ENCODE measurements around the gene CDK17. TPM values are rescaled to one million over a fixed set of nuclear protein-coding genes. Genes with fewer than 3 reads are reported as not detected.
"Not testable (repeated sequence)": the region's sequence is repeated elsewhere in the genome, so short reads cannot be mapped to it uniquely, and the experiment has no call there.

The CDK17 gene
- total RNA-seq, 2 experiments from 2014 or later = 30.1 to 31.7 TPM

GRCh38 chr12:96364092-96364700 lies 36.0 kb downstream of the CDK17 start:
- Mint-ChIP-seq H3K9me3 (no peaks in the 10 kb centered on the region), H3K27me3 (no peaks in the 10 kb centered on the region), H3K4me1 (peaks cover 65% of the 10 kb centered on the region), H3K27ac (peak overlapping the region; percentile 21), H3K36me3 (peaks cover 14% of the 10 kb centered on the region), H3K4me3 (no peak overlapping the region)
- no peak for DNase-seq

DNA sequence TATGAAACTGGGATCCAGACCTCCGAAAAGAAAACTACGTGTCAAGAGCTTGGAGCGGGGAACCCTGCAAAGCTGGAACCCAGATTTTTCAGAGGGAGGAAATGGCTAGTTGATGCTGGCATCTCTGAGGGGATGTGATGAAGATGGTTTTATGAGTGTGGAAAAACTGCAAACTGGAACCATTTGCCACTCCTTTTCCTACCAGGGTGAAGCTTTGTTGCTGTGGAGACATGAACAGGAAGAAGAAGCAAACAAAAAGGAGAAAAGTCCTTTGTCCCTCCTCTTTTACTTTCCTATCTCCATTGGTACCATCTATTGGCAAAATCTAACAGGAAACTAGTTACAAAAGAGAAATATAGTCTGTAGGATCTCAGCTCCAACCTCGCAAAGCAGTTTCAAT lies 39.2 kb downstream of the CDK17 start:
- Mint-ChIP-seq H3K27ac (no peak overlapping the region), H3K4me1 (peaks cover 60% of the 10 kb centered on the region), H3K4me3 (no peak overlapping the region), H3K27me3 (no peaks in the 10 kb centered on the region), H3K9me3 (no peaks in the 10 kb centered on the region), H3K36me3 (peaks cover 12% of the 10 kb centered on the region)
- no peak for DNase-seq

DNA sequence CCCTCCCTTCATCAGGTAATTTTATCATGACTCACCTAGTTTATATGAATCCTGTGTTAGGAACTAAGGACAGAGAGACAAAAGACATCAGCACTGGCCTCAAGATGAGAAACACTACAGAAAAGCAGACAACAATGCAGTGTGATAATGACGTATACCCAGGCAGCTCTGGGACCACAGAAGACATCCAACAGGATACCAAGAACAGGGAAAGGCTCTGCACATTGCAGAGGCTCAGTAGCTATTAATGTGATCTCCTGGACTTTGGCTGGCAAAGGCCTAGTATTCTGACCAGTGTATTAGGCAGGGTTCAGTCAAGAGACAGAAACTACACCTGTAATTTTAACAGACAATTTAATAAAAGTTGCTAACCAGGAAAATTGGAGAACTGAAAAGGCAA lies 39.7 kb downstream of the CDK17 start:
- Mint-ChIP-seq H3K36me3 (peaks cover 12% of the 10 kb centered on the region), H3K27me3 (no peaks in the 10 kb centered on the region), H3K4me3 (no peak overlapping the region), H3K4me1 (peaks cover 58% of the 10 kb centered on the region), H3K9me3 (no peaks in the 10 kb centered on the region), H3K27ac (peak overlapping the region; percentile 60)
- no peak for DNase-seq

DNA sequence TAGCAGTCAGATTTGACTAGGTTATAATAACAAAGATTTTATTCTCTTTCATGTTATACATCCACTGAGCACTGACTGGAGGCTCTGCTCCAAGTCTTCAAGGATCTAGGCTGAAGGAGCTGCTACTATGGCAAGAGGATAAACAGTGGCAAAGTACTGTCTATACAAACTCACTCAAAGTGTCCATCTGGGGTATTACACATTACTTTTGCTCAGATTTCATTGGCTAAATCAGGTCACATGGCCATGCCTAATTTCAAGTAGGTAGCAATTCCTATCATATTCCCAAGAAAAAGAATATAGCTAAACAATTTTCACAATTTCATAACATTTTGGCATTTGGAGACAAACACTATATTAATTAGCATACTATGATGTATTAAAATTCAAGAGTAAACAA lies 40.9 kb downstream of the CDK17 start:
- Mint-ChIP-seq H3K4me1 (peaks cover 61% of the 10 kb centered on the region), H3K9me3 (no peaks in the 10 kb centered on the region), H3K36me3 (peaks cover 11% of the 10 kb centered on the region), H3K27ac (no peak overlapping the region), H3K27me3 (no peaks in the 10 kb centered on the region), H3K4me3 (no peak overlapping the region)
- DNase-seq = no peak

GRCh38 chr12:96356831-96357230 lies 43.4 kb downstream of the CDK17 start:
- Mint-ChIP-seq H3K4me3 (no peak overlapping the region), H3K27me3 (no peaks in the 10 kb centered on the region), H3K9me3 (no peaks in the 10 kb centered on the region), H3K4me1 (peaks cover 68% of the 10 kb centered on the region), H3K27ac (no peak overlapping the region), H3K36me3 (peaks cover 4% of the 10 kb centered on the region)
- no peak for DNase-seq

- no peak overlapping the region for H3K4me3 Mint-ChIP-seq
- peaks cover 4% of the 10 kb centered on the region for H3K36me3 Mint-ChIP-seq
- no peaks in the 10 kb centered on the region for H3K27me3 Mint-ChIP-seq
- no peaks in the 10 kb centered on the region for H3K9me3 Mint-ChIP-seq
- H3K4me1 Mint-ChIP-seq = peaks cover 64% of the 10 kb centered on the region
- no peak overlapping the region for H3K27ac Mint-ChIP-seq
- DNase-seq = no peak
These were observed 45.2 kb downstream of the CDK17 start for GRCh38 chr12:96354844-96355534.

- DNase-seq = no peak
- H3K27me3 Mint-ChIP-seq = no peaks in the 10 kb centered on the region
- no peak overlapping the region for H3K27ac Mint-ChIP-seq
- no peaks in the 10 kb centered on the region for H3K9me3 Mint-ChIP-seq
- peaks cover 4% of the 10 kb centered on the region for H3K36me3 Mint-ChIP-seq
- peaks cover 63% of the 10 kb centered on the region for H3K4me1 Mint-ChIP-seq
- H3K4me3 Mint-ChIP-seq = no peak overlapping the region
These were observed 45.9 kb downstream of the CDK17 start for GRCh38 chr12:96354326-96354725.

DNA sequence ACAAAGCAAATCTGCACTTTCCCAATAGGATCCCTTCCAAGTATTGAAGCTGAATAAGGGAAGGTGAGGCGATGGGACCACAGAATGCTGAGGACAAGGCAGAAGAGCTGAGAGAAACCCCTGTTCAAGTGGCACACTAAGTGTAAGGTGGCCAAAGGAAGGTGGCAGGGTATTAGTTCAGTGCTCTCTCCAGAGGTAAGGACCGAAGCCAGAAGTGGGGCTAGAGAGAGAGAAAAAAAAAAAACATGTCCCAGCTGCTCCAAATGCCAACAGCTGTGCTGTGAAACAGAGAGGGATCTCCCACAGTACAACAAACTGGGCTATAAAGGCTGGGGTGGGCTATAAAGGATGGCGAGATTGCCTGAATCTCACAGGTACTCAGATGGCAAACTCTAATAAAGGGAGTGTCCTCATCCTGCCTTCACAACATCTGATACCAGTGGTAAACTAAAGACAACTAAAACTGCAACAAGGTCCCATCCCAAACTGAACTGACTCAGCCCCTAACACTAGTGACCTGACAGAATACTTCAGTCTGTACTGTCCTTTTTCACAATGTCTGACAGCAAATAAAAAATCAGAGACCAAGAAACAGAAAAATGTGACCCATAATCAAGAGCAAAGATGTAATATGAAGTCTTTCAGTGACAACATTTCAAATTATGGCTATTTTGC lies 47.9 kb downstream of the CDK17 start:
- peaks cover 5% of the 10 kb centered on the region for H3K9me3 Mint-ChIP-seq
- peaks cover 11% of the 10 kb centered on the region for H3K36me3 Mint-ChIP-seq
- H3K27ac Mint-ChIP-seq = no peak overlapping the region
- no peaks in the 10 kb centered on the region for H3K27me3 Mint-ChIP-seq
- peaks cover 67% of the 10 kb centered on the region for H3K4me1 Mint-ChIP-seq
- no peak overlapping the region for H3K4me3 Mint-ChIP-seq
- no peak for DNase-seq

GRCh38 chr12:96350982-96351381 lies 49.3 kb downstream of the CDK17 start:
- H3K36me3 Mint-ChIP-seq = peaks cover 19% of the 10 kb centered on the region
- H3K4me1 Mint-ChIP-seq = peaks cover 65% of the 10 kb centered on the region
- DNase-seq = no peak
- H3K9me3 Mint-ChIP-seq = peaks cover 5% of the 10 kb centered on the region
- H3K4me3 Mint-ChIP-seq = no peak overlapping the region
- peak overlapping the region; percentile 81 for H3K27ac Mint-ChIP-seq
- H3K27me3 Mint-ChIP-seq = no peaks in the 10 kb centered on the region

DNA sequence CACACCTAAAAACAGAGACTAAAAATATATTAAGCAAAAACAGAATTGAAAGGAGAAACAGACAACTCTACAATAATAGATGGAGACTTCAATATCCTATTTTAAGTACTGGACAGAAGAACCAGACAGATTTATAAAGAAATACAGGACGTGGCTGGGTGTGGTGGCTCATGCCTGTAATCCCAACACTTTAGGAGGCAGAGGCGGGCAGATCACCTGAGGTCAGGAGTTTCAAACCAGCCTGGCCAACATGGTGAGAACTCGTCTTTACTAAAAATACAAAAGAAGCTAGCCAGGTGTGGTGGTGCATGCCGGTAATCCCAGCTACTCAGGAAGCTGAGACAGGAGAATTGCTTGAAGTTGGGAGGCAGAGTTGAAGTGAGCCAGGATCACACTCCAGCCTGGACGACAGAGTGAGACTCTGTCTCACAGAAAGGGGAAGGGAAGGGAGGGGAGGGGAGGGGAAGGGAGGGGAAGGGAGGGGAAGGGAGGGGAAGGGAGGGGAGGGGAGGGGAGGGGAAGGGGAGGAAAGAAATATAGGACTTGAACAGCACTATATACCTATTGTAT lies 53.0 kb downstream of the CDK17 start:
- H3K27ac Mint-ChIP-seq = peak overlapping the region; percentile 39
- DNase-seq = no peak
- H3K4me3 Mint-ChIP-seq = peak overlapping the region; percentile 47
- peaks cover 27% of the 10 kb centered on the region for H3K9me3 Mint-ChIP-seq
- no peaks in the 10 kb centered on the region for H3K27me3 Mint-ChIP-seq
- H3K4me1 Mint-ChIP-seq = peaks cover 49% of the 10 kb centered on the region
- H3K36me3 Mint-ChIP-seq = peaks cover 55% of the 10 kb centered on the region

DNA sequence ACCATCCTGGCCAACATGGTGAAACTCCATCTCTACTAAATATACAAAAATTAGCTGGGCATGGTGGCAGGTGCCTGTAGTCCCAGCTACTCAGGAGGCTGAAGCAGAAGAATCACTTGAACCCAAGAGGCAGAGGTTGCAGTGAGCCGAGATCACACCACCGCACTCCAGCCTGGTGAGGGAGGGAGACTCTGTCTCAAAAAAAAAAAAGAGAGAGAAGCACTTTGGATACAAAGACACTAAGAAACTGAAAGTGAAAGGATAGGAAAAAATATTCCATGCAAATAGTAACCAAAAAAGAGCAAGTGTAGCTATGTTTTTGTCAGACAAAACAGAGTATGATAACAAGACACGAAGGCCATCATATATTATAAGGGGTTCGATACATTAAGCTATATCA lies 53.5 kb downstream of the CDK17 start:
- not testable (repeated sequence) for DNase-seq, H3K27me3 Mint-ChIP-seq
- H3K27ac Mint-ChIP-seq = peak overlapping the region; percentile 39
- H3K4me3 Mint-ChIP-seq = peak overlapping the region; percentile 47
- peaks cover 55% of the 10 kb centered on the region for H3K36me3 Mint-ChIP-seq
- peaks cover 44% of the 10 kb centered on the region for H3K4me1 Mint-ChIP-seq
- H3K9me3 Mint-ChIP-seq = peaks cover 27% of the 10 kb centered on the region

- H3K4me1 Mint-ChIP-seq = peaks cover 40% of the 10 kb centered on the region
These were observed 56.0 kb downstream of the CDK17 start for GRCh38 chr12:96344124-96344695.

DNA sequence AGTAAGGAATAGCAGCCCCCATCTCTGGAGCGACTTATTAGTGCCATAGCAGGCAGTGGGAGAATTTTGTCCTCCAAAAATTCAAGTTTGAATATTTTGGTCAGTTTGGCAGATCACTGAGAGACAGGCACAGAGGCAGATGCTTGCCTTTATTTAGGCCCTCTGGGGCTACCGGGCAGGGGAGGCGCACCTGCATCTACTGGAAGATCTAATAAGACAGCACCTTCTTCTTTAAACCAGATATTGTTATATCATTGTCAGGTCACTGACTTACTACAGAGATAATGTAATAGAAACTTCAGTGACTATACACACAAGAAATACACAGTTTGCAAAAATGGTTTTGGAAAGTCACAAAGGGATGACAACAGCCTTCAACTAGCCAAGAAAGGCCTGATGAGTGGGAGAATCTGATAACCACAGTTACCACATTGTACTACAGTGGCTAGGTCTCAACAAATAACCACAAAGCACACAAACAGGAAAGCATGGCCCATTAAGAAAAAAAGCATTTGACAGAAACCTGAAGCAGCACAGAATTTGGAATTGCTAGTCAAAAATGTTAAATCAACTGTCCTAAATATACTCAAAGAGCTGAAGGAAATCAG lies 56.8 kb downstream of the CDK17 start:
- Mint-ChIP-seq H3K36me3 (peaks cover 55% of the 10 kb centered on the region), H3K27ac (peak overlapping the region; percentile 78), H3K27me3 (no peaks in the 10 kb centered on the region), H3K4me3 (no peak overlapping the region), H3K4me1 (peaks cover 41% of the 10 kb centered on the region), H3K9me3 (peaks cover 24% of the 10 kb centered on the region)
- no peak for DNase-seq

More at GRCh38 chr12:96344124-96344695, 56.0 kb downstream of the CDK17 start:
- H3K27ac Mint-ChIP-seq = no peak overlapping the region
- no peak overlapping the region for H3K4me3 Mint-ChIP-seq
- H3K27me3 Mint-ChIP-seq = no peaks in the 10 kb centered on the region
- H3K36me3 Mint-ChIP-seq = peaks cover 53% of the 10 kb centered on the region
- DNase-seq = no peak
- peaks cover 27% of the 10 kb centered on the region for H3K9me3 Mint-ChIP-seq

- H3K27me3 Mint-ChIP-seq, H3K4me3 Mint-ChIP-seq, DNase-seq, H3K27ac Mint-ChIP-seq: not testable (repeated sequence)
- H3K9me3 Mint-ChIP-seq = peaks cover 22% of the 10 kb centered on the region
- H3K36me3 Mint-ChIP-seq = peaks cover 49% of the 10 kb centered on the region
- H3K4me1 Mint-ChIP-seq = peaks cover 42% of the 10 kb centered on the region
These were observed 60.6 kb downstream of the CDK17 start for GRCh38 chr12:96339666-96340065.

Measured in activated naive CD8-positive, alpha-beta T cell treated with anti-CD3 and anti-CD28 coated beads for 36 hours (primary cell).